HG02970 (cell line): ENCODE results near the gene LTA.
A peak's percentile ranks its signal among the peaks of the same experiment; 100 is the strongest.
"Not testable (repeated sequence)": the region's sequence is repeated elsewhere in the genome, so short reads cannot be mapped to it uniquely, and the experiment has no call there.

Source experiments
- ATAC-seq: cut with Tn5 transposase; IDR thresholded peaks from one replicate; pipeline ENCODE4 v1.9.1; 2021; ENCODE audit warnings: mild to moderate bottlenecking, moderate library complexity, moderate number of reproducible peaks; ENCODE audit not compliant: unreplicated experiment, low FRiP score

Gene LTA

DNA sequence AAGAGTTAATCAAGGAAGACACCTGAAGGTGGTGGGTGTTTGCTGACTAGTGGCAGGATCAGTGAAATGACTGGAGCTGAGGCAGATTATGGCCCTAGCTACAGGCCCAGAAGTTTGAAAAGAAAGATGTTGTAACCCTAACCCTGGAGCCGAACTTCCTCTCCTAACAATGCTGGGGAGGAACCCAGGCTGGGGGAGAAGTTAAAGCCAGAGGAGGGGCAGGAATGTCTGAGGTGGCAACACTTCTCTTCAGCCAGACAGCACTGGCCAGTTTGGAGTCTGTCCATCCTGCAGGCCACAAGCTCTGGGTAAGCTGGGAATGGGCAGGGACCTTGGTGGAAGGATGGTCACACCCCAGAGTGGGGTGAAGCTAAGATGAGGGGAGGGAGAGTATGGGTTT is 13.9 kb downstream of the LTA start, which contains the start of gene LST1:
TSS of gene LST1 (plus strand) at position 270 of the 400 bp plus-strand sequence. CDS start 1,023 bp downstream, outside the sequence.
- no peak for ATAC-seq

DNA sequence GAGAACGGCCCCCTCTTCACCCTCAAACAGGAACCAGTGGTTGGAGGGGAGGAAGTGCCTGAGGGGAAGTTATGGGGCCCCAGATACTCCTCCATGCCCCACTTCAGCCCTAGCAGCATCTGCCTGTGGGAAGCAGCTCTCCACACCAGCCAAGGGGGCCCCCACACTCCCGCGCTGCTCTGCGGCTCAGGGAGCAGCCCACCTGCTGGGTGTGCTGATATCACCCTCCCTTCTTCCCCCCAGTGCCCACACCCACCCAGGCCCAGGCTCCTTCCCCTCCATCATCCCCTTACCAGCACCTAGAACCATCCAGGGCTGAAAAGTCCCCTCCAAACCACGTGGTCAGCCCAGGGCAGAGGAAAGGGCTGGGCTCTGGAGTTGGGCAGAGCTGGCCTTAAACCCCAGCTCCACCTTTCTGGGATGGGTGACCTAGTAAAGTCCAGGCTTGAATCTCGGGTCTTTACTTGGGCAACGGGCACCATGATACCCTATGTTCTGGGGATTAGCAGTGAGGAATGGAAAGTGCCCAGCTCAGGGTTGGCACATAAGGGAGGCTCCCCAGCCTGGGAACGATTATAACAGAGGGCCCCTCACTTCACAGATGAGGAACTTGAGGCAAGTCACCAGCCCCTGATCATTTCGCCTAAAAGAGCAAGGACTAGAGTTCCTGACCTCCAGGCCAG is 14.7 kb downstream of the LTA start:
- no peak for ATAC-seq

DNA sequence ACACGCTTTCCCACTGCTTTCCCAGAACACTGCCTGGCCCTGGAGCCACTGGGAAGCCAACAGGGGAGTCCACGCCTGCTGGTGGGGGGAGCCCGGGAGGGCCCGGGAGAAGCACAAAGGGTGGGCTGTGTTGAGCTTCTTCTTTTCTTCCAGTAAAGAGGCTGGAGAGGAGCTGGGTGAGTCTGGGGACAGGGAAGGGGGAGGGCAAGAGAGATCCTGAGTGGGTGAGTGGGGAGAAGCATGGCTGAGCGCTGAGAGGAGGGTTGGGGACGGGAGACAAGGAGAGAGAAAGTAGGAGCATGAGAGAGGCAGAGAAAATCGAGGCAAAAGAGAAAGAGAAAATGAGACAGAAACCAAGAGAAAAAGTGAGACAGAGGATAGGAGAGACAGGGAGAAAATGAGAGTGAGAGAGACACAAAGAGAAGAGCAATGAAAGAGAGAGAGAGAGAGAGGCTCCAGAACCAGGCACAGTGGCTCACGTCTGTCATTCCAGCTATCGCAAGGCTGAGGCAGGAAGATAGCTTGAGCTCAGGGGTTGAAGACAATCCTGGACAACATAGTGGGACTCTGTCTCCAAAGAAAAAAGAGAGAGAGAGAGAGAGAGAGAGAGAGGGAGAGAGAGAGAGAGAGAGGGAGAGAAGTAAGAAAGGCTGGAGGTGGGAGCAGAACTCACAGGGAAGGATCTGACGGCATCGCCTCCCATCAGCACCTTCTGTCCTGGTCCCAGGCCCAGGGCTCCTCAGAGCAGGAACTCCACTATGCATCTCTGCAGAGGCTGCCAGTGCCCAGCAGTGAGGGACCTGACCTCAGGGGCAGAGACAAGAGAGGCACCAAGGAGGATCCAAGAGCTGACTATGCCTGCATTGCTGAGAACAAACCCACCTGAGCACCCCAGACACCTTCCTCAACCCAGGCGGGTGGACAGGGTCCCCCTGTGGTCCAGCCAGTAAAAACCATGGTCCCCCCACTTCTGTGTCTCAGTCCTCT is 16.0 kb downstream of the LTA start:
- no peak for ATAC-seq

DNA sequence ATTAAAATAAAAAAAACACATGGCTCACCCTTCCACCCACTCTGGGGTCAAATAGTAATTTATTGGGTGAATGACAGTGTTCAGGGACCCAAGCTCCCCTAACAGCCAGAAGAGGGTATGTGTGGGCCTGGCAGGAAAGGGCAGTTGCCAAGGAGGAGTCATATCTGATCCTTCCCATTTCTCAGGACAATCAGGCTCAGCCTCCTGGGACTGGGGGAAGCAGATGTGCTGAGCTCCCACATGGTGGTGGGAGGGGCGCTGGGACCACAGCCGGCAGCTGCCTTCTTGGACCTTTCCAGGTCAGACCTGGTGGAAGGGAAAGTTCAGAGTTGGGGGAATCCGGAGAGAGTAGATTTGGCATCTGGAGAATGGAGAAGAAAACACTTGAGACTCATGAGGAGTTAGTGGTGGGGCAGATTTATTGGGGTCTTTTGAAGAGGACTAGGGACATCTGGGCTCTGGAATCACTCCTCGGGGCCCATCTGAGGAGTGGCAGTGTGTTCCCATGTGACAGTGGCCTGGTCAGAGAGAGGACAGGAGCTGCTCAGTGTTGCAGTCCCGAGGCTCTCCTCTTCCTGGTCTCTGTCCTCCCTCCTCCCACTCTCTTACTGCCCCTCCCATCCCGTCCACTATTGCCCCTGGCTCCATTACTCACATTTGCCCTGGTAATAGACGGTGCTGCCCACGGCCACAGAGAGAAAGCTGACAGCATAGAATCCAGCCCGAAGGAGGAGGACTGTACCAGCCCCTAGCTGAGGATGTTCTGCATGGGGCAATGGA is 17.0 kb downstream of the LTA start:
- no peak for ATAC-seq

- ATAC-seq = not testable (repeated sequence)
Measured at GRCh38 chr6:31590691-31591090, 18.6 kb downstream of the LTA start.

- no peak for ATAC-seq
Measured at GRCh38 chr6:31592396-31592771, 20.3 kb downstream of the LTA start.

- no peak for ATAC-seq
Measured at GRCh38 chr6:31597006-31597405, 24.9 kb downstream of the LTA start.

DNA sequence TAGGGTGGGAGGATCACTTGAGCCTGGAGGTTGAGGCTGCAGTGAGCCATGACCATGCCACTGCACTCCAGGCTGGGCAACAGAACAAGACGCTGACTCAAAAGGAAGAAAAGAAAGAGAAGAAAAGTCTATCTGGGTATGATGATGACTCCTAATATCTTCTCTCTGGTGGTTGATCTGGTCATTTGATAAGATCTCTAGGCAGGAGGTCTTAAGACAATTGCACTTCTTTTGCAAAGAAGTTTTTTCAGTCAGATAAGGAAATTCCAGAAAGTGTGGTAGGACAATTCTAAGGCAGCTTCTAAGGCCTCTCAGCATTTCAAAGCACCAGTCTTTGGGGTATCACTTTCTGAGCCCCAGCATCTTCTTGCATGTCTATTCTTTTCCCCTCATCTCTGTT is 35.2 kb downstream of the LTA start:
- no peak for ATAC-seq

DNA sequence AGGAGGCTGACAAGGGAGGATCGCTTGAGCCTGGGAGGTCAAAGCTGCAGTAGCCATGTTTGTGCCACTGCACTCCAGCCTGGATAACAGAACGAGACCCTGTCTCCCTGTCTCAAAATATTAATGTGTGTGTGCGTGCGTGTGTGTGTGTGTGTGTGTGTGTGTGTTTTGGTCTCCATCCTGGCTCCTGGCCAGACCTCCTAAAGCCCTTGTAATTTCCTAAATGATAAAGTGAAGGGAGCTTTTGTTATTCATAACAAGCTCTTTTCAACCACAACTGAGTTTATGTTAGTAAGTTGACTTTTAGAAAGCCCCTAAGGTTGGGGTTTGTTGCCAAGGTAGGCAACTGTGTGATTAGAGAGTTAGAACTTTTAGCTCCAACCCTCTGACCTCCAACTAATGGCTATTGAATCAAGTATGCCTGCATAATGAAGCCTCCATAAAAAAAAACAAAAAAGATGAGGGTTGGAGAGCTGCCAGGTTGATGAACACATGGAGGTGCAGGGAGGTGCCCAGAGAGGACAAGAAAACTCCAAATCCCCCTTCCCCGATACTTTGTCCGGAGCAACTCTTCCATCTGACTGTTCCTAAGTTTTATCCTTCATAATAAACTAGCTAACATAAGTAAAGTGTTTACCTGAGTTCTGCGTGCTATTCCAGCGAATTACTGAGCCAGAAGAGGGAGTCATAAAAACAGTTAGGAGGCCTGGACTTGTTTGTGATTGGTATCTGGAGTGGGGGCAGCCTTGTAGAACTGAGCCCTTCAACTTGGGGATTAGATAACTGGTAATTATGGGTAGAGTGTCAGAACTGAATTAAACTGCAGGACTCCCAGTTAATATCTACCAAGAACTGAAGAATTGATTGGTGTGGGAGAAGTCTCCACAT is 37.7 kb downstream of the LTA start:
- no peak for ATAC-seq

DNA sequence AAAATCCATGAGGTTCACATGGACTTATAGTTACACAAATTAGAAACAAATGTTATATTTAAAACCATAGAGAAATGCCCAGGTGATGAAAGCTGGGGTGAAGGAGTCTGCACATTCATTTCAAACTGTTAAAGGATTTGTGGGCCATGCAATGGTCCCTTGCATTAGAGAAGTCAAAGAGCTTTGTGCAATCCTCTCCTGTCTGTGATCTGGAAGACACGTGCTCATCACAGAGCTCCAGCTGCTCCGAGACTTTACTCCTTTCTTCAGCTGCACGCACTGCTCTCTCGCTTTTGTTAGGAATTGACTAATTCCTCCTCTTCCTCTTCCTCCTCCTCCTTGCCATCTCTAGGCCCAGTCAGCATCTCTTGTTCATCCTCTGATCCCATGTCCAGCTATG is 38.9 kb downstream of the LTA start:
- no peak for ATAC-seq

DNA sequence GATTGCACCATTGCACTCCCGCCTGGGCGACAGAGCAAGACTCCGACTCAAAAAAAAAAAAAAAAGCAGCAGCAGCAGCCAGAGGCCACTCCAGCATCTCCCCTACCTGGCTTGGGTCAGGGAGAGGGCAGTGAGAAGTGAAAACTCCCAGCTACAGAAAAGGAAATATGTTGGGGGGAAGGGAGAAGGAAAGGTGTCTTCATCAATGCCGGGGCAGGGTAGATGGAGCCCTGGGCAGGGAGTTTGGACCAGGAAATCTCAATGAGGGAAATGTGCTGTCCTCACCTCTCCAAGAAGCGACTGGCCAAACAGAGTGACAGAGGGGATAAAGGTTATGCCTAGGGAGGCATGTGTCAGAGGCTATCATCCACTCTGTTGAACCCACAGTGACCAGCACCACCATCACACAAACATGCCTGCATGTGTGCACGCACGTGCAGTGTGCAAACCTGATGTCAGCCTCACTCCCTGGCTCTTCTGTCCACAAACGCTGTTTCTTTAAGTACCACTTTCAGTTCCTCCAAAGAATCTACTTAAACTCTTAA is 42.1 kb downstream of the LTA start:
- no peak for ATAC-seq

- ATAC-seq = no peak
Measured at GRCh38 chr6:31614684-31615578, 42.8 kb downstream of the LTA start, which contains the start of gene AIF1. Gene AIF1, plus strand, starts transcription at chr6:31615234. Its CDS starts 96 bp downstream, at chr6:31615330.

DNA sequence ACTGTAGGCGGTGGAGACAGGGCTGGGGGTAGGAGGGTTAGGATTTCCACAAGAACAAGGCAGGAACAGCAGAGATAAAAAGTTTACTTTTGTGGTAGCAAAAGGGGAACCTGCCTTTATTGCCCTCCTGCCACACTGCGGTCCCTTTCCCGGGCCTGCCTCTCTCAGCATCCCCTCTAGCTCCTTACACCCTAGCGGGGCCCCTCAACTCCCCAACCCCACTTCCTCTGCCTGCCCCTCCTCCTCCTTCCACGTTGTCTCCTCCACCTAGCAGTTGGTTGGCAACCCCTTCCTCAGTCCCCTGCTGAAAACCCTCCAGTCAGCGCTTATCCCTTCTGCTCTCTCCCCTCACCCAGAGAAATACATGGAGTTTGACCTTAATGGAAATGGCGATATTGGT is 43.7 kb downstream of the LTA start:
- no peak for ATAC-seq

DNA sequence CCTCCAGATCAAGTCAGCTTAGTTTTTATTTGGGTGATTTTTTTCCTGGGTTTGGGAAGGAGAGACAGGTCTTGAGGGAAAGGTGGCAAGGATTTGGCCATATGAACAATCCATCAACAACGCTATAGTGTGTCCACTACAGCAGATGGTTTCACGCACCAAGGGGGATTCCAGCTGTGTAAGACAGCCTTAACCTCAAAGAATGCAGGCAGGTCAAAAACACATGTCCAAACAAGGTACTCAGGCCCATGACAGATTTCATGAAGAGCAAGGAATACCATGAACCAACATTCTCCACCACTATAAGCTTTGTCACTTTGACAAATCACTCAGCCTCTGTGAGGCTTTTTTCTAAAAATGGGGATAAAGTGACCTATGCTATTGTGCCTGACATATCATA is 44.9 kb downstream of the LTA start:
- ATAC-seq = no peak

- ATAC-seq = peak; percentile 85
Measured at GRCh38 chr6:31619805-31620585, 47.9 kb downstream of the LTA start.

DNA sequence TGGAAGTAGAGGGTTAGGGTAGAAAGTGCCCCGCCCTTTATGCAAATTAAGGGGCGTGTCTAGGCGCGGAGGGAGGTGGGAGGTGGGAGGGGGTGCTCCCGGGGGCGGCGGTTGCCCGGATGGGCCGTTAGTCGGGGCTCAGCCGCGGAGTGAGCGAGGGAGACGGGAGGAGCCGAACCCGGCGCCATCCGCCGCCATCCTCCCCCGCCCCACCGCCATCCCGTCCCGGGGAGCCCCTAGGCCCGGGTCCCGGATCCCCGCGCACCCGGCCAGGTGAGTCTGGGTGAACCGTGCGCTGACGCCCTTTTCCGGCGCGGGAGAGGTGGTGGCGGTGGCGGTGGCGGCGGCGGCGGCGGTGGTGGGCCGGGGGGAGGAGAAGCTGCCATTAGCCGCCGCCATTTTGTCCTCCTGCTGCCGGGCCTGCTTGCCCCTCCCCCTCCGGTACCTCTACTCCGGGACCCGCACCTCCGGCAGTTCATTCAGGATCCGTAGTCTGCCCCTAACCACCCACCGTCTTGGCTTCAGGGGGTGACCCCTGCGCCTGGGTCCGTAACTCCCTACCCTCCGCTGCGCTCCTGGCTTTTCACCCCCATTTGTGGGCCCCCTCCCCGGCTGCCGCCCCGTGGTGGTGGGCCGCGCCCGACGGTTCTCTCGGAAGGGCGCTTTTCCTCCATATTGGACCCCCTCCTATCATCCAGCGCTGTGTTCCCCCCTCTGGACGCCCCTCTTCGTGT is 48.7 kb downstream of the LTA start, which contains the start of gene PRRC2A:
TSS of gene PRRC2A (plus strand) at position 130 of the 734 bp plus-strand sequence. CDS start 2,075 bp downstream, outside the sequence.
- peak; percentile 67 for ATAC-seq
